NK-92 treated with Interleukin-12 subunit alpha and Interleukin-12 subunit beta, amount 100 ng/mL, for 24 hours (cell line): ENCODE results near the gene SMIM36.
"Not testable (repeated sequence)": the region's sequence is repeated elsewhere in the genome, so short reads cannot be mapped to it uniquely, and the experiment has no call there.

ENCODE experiments used
- DNase-seq: peaks from one replicate; lab custom pipeline; 2025; lab: John Stamatoyannopoulos, UW

The SMIM36 gene

GRCh38 chr17:55501626-55502025 is 9.6 kb downstream of the SMIM36 start:
- DNase-seq = not testable (repeated sequence)

DNA sequence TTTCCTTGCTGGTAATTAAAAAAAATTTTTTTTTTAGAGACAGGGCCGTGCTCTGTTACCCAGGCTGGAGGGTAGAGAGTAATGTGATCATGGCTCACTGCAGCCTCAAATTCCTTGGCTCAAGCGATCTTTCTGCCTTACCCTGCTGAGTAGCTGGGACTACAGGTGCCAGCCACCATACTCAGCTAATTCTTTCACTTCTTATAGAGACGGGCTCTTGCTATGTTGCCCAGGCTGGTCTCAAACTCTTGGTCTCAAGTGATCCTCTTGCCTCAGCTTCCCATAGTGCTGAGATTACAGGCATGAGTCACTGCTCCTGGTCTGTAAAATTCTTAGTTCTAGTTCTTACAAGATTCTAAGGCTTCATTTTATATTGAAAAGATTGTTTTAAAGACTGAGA is 11.1 kb downstream of the SMIM36 start:
- no peak for DNase-seq

DNA sequence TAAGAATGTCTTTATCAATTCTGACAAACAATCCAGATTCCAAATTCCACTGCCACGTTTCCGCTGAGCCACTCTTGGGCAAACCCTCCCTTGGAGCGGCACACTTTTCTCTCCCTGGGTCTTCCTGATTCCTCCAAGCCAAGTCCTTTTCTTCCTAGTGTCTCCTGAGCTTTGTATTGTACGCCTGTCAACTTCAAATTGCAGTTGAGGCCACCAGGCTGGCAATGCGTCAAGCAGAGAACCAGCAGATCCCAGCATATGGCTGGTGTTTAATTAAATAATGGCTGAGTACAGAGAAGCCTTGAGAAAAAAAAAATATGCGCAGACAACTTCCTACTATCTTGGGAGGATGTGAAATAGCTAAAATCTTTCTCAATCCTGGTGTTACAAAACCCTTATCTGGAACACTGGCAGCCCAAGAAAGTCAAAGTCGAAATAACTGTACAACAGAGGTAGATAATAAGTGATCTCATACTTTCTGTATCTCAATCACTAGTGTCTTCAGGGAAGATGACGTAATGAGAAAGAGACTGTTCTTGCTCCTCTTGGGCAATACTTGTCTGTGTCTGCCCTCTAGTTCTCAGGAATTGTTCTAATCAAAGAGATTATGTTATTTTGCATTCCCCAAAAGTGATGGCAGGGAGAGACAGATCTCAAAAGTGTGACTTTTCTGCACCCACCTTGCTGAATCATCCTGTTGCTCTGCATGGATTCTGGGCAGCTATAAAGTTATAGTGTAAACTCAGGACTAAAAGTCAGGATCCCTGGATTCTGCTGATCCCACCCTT is 15.0 kb downstream of the SMIM36 start:
- DNase-seq = no peak

GRCh38 chr17:55495239-55495638 is 16.0 kb downstream of the SMIM36 start:
- DNase-seq = no peak

GRCh38 chr17:55492781-55493341 is 18.4 kb downstream of the SMIM36 start:
- DNase-seq = no peak

- DNase-seq = no peak
Measured at GRCh38 chr17:55490376-55490775, 20.9 kb downstream of the SMIM36 start.

GRCh38 chr17:55487695-55488432 is 23.4 kb downstream of the SMIM36 start:
- DNase-seq = no peak

DNA sequence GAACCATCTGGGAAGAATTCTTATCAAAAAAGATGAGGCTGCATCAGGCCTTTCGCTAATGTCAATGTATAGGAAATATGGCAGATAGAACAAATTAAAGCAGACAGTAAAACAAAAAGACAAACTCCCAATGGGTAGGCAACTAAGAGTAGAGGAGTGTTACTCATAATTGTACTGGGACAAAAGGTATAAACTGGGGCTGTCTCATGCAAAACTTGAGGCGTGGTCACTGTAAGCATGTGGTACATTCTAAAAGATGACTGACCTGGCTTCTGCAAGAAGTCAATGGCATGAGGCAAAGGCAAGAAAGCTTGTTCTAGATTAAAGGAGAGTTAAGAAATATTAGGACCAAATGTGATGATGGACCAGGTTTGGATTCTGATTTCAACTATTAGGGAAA is 26.7 kb downstream of the SMIM36 start:
- no peak for DNase-seq

DNA sequence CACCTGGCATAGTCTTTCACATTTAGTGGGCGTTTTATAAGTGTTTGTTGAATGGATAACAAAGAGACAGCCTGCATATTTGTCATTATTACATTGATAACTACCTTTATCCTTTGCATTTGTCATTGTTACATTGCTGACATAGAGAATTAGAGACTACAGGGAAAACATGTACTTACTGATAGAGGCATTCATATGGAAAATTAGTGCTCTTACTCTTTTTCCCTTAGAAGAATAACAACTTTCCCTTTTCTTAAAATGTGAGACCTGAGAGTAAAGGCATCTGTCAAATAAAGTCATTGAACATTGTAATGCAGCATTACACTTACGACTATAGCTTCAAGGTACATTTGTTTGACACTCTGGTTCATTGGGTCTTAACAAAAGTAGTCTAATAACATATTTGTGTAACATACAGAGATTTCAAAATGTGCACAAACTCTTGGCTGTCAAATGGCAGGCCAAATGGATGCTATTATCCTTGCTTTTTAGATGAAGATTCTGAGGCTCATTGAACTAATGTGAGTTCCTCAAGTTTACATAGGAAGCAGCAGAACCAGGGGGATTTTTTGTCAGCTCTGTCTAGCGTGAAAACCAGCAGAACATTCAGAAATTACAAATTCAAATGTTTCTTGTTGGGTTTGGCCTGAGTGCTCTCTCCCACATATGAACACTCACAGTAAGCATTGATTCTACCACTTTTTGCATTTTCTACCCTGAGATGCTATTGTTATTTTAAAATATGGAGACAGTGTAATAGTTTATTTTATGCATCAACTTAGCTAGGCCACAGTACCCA is 28.5 kb downstream of the SMIM36 start:
- no peak for DNase-seq

GRCh38 chr17:55480631-55481315 is 30.5 kb downstream of the SMIM36 start:
- no peak for DNase-seq

GRCh38 chr17:55479903-55480302 is 31.3 kb downstream of the SMIM36 start:
- DNase-seq = no peak

GRCh38 chr17:55478971-55479370 is 32.3 kb downstream of the SMIM36 start:
- no peak for DNase-seq

GRCh38 chr17:55466671-55467070 is 44.6 kb downstream of the SMIM36 start:
- no peak for DNase-seq

DNA sequence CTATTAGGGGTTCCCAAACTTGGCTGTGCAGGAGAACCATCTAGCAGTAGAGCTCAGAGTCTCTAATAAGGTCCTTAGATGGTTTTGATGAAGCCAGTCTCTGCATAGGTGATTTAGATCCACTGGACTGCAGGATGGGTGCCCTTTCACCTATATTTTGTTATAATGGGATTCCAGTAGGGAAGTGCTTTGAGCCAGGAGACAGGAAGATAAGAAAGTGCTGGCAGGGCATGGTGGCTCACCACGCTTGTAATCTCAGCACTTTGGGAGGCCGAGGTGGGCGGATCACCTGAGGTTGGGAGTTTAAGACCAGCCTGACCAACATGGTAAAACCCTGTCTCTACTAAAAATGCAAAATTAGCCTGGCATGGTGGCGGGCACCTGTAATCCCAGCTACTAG is 45.5 kb downstream of the SMIM36 start:
- DNase-seq = not testable (repeated sequence)

DNA sequence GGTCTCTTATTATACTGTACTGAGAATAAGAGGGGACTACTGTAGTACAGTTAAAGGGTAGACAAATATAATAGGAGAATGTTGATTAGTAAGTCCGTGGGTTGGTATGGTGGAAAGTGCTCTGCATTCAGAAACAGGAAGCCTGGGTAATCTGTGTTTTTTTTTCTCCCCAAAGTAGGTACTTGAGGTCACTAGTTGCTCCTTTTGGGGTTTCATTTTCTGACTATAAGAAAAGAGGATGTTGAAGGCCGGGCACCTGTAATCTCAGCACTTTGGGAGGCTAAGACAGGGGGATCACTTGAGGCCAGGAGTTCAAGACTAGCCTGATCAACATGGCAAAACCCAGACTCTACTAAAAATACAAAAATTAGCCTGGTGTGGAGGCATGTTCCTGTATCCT is 47.7 kb downstream of the SMIM36 start:
- no peak for DNase-seq

DNA sequence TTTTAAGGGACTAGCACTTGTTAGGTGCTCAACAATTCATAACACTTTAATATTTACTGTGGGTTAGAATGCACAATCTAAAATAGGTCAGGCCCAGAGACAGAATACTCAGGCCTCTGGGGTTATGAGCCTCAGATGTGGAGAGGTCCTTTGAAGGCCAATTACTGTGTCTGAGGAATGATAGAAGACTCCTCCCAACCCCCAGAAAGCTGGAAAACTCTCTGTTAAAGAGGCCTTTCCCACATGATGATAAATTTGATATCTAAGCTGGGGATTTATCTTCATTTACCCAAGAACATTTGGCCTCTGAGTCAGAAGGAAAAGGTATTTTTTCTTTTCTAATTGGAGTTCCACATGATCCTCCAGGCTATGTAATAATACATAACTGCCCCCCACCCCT is 48.5 kb downstream of the SMIM36 start:
- no peak for DNase-seq

GRCh38 chr17:55462234-55462633 is 49.0 kb downstream of the SMIM36 start:
- no peak for DNase-seq

DNA sequence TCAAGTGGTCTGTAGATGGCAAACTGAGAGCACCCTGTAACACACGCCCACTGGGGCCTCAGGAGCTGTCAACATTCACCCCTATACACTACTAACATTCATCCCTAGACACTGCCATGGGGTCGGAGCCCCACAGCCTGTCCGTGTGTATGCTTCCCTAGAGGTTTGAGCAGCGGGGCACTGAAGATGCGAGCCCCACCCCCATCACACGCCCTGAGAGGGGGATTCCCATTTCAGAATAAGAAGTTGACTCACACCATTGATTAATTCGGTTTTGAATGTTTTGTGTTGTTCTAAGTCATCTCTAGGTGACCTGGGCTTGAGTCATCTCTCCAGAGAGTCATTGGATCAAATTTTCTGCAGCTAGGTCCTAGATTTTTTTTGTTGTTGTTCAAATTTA is 52.3 kb downstream of the SMIM36 start:
- no peak for DNase-seq

DNA sequence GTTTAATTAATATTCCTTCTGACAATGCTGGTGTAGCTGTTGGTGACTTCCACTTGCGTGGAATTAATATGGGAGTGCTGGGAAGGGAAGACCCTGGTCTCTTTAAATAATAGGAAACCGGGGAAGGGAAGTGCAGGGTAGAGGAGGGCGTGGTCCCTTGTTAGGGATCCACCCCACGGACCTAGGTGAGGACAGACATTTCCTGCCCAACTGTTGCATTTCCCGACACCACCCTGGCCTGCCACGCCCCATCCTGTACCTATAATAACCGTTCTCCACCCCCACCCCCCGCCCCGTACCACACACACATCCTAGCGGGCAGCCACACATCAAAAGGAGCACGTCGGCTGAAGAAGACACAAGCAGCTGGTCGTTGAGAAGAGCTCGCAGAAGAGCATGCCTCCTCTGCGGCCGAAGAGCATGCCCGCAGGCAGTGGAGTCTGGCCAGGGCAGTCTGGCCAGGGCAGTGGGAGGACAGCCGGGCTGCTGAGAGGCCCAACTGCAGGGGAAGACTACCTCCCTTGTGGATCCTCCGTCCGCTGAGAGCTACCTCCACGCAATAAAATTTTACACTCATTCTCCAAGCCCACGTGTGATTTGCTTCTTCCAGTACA is 52.9 kb downstream of the SMIM36 start:
- DNase-seq = no peak

GRCh38 chr17:55456307-55457240 is 54.7 kb downstream of the SMIM36 start:
- DNase-seq = no peak
